Measurements from ENCODE around the gene GNA15.

Gene GNA15

DNA sequence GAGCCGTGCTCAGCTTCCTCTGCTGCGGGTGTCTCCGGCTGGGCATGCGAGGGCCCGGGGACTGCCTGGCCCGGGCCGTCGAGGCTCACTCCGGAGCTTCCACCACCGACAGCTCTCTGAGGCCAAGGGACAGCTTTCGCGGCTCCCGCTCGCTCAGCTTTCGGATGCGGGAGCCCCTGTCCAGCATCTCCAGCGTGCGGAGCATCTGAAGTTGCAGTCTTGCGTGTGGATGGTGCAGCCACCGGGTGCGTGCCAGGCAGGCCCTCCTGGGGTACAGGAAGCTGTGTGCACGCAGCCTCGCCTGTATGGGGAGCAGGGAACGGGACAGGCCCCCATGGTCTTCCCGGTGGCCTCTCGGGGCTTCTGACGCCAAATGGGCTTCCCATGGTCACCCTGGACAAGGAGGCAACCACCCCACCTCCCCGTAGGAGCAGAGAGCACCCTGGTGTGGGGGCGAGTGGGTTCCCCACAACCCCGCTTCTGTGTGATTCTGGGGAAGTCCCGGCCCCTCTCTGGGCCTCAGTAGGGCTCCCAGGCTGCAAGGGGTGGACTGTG lies 44.0 kb downstream of the GNA15 start:
- Histone ChIP-seq H3K4me3 (ENCODE audit: low read depth, low read length, poor library complexity, severe bottlenecking) (peak overlapping the region; percentile 45), H3K27ac (ENCODE audit: low read depth, low read length, poor library complexity, severe bottlenecking) (peak overlapping the region; percentile 66), H3K4me2 (ENCODE audit: low read length) (peak overlapping the region; percentile 76), H3K36me3 (ENCODE audit: insufficient read depth, low read length) (no peaks in the 10 kb centered on the region), H3F3A (ENCODE audit: insufficient read depth, low read length) (no peaks in the 10 kb centered on the region), H3K27me3 (ENCODE audit: insufficient read depth, low read length) (0 out of 2 replicates have a peak, but pooled peaks cover 7% of the 10 kb centered on the region), H3K9me3 (ENCODE audit: low read length) (no peaks in the 10 kb centered on the region), H4K20me1 (ENCODE audit: insufficient read depth, low read length) (no peaks in the 10 kb centered on the region), H3K79me2 (ENCODE audit: insufficient read depth, low read length) (no peaks in the 10 kb centered on the region), H3K9me2 (ENCODE audit: low read depth, low read length) (no peaks in the 10 kb centered on the region), H2AFZ (ENCODE audit: low read length) (no peak overlapping the region), H3K4me1 (ENCODE audit: insufficient read depth, low read length, severe bottlenecking) (peaks cover 34% of the 10 kb centered on the region), H3K9ac (ENCODE audit: low read length) (peak overlapping the region; percentile 55; the same call in 1 of the 2 replicates)
- TF ChIP-seq CTCF (IDR thresholded peaks at IDR 0.05; ENCODE audit: low read length) (no peak), EZH2 (IDR thresholded peaks at IDR 0.05; ENCODE audit: borderline replicate concordance, low read length) (no peak)

DNA sequence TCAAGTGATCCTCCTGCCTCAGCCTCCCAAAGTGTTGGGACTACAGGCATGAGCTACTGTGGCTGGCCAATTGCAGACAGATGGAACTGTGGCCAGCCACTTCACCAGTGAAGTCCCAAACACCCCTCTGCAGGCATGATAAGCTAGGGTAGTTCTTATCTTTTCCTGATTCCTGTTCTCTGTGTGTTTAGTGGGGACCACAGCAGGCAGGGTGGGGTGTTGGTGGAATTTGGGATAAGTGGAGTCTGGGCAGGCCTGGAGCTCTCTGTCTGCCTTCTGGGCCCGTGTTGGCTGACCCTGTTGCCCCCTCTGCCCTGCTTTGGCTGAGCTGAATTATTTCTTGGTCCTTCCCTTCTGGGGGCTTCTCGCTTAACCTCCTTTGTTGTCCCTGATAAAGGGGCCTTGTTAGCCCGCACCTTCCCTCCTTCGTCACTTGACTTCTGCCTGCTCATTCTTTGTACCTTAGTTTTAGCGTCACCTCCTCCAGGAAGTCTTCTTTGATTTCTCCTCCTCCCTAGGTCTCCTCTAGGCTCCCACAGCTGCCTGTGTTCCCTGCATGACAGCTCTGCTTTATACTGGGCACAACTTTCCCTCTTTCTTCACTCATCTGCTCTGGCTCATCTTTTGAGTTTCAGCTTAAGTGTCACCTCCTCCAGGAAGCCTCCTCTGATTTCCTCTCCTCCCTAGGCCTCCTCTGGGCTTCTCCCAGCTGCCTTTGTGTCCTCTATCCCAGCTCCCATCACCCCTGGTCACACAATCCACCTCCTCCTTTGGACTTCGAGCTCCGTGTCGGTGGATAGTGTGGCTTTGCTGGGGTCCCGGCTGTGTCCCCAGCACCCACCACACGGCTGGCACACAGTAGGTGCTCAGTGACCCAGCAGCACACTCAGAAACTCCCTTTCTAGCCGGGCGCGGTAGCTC lies 48.1 kb downstream of the GNA15 start:
- no peak overlapping the region for H3K9ac ChIP-seq (ENCODE audit: low read length)
- no peaks in the 10 kb centered on the region for H3F3A ChIP-seq (ENCODE audit: insufficient read depth, low read length)
- TF ChIP-seq CTCF (IDR thresholded peaks at IDR 0.05; ENCODE audit: low read length) (no peak), EZH2 (IDR thresholded peaks at IDR 0.05; ENCODE audit: borderline replicate concordance, low read length) (no peak)
- peak overlapping the region; percentile 91 for H3K4me3 ChIP-seq (ENCODE audit: low read depth, low read length, poor library complexity, severe bottlenecking)
- peaks cover 27% of the 10 kb centered on the region for H3K79me2 ChIP-seq (ENCODE audit: insufficient read depth, low read length)
- no peak overlapping the region for H2AFZ ChIP-seq (ENCODE audit: low read length)
- H3K27ac ChIP-seq (ENCODE audit: low read depth, low read length, poor library complexity, severe bottlenecking): no peak overlapping the region
- peaks cover 11% of the 10 kb centered on the region; the same call in 1 of the 2 replicates for H3K36me3 ChIP-seq (ENCODE audit: insufficient read depth, low read length)
- peak overlapping the region; percentile 77; the same call in 1 of the 2 replicates for H3K4me2 ChIP-seq (ENCODE audit: low read length)
- H4K20me1 ChIP-seq (ENCODE audit: insufficient read depth, low read length): no peaks in the 10 kb centered on the region
- H3K4me1 ChIP-seq (ENCODE audit: insufficient read depth, low read length, severe bottlenecking): peaks cover 44% of the 10 kb centered on the region
- H3K9me2 ChIP-seq (ENCODE audit: low read depth, low read length): no peaks in the 10 kb centered on the region
- H3K9me3 ChIP-seq (ENCODE audit: low read length): no peaks in the 10 kb centered on the region
- H3K27me3 ChIP-seq (ENCODE audit: insufficient read depth, low read length): no peaks in the 10 kb centered on the region

DNA sequence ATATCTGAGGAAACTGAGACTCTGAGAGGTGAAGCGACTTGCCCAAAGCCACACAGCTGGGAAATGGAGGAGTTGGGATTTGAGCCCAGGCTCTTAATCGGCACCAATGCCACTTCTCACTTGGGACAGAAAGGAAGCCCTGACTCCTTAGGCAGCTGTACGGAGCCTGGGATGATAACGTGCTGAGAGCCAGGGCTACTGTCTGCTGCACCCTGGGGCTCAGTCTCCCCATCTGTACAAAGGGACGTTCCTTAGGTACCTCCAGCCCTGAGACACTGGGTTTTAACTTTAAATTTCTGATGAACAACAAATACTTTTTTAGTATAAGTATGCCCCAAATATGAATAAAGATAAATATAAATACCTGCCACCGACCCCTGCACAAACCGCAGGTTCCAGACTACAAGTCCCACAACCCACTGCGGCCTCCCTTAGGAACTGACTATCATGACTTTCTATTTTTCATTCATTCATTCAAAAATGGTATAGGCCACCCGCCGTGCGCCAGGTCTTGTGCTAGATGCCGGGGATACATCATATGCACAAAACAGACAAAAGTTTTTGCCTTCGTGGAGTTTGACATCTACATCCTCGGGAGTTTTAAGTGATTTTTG lies 49.1 kb downstream of the GNA15 start:
- Histone ChIP-seq H3K4me2 (ENCODE audit: low read length) (peak overlapping the region; percentile 77), H3F3A (ENCODE audit: insufficient read depth, low read length) (no peaks in the 10 kb centered on the region), H3K9me2 (ENCODE audit: low read depth, low read length) (no peaks in the 10 kb centered on the region), H3K9me3 (ENCODE audit: low read length) (no peaks in the 10 kb centered on the region), H3K79me2 (ENCODE audit: insufficient read depth, low read length) (peaks cover 32% of the 10 kb centered on the region), H3K9ac (ENCODE audit: low read length) (peak overlapping the region; percentile 98), H3K36me3 (ENCODE audit: insufficient read depth, low read length) (peaks cover 13% of the 10 kb centered on the region; the same call in 1 of the 2 replicates), H3K27ac (ENCODE audit: low read depth, low read length, poor library complexity, severe bottlenecking) (peak overlapping the region; percentile 71), H3K27me3 (ENCODE audit: insufficient read depth, low read length) (no peaks in the 10 kb centered on the region), H2AFZ (ENCODE audit: low read length) (peak overlapping the region; percentile 77), H4K20me1 (ENCODE audit: insufficient read depth, low read length) (no peaks in the 10 kb centered on the region), H3K4me1 (ENCODE audit: insufficient read depth, low read length, severe bottlenecking) (peaks cover 38% of the 10 kb centered on the region), H3K4me3 (ENCODE audit: low read depth, low read length, poor library complexity, severe bottlenecking) (peak overlapping the region; percentile 91)
- no peak for TF ChIP-seq CTCF (IDR thresholded peaks at IDR 0.05; ENCODE audit: low read length)
- no peak for TF ChIP-seq EZH2 (IDR thresholded peaks at IDR 0.05; ENCODE audit: borderline replicate concordance, low read length)
